Body of pancreas (tissue), 4 donors: Measurements from ENCODE around the gene CNTRL.
"Not testable (repeated sequence)": the region's sequence is repeated elsewhere in the genome, so short reads cannot be mapped to it uniquely, and the experiment has no call there.

Experiments used
- POLR2A ChIP-seq, 3 donors: fragments of 450-650 bp; IDR thresholded peaks; one replicate each; pipeline ENCODE4 v1.6.1; 2016; ENCODE audit warnings: antibody characterized with exemption in 3 of 3, mild to moderate bottlenecking in 2 of 3
- TF ChIP-seq, protein P1 (sequence below), 7 experiments: fragments of 450-650 bp in 4 of 7; fragments of 200-600 bp in 3 of 7; sonication (generic) in 3 of 7; IDR thresholded peaks; one replicate each; pipeline ENCODE4 v1.5.1; 2016 to 2019; ENCODE audit warnings: antibody characterized with exemption in 7 of 7

GRCh38 chr9:121179373-121179721 is 104.6 kb downstream of the CNTRL start:
- TF ChIP-seq POLR2A (IDR thresholded peaks at IDR 0.05): not testable (repeated sequence)
- TF ChIP-seq, protein P1, sequence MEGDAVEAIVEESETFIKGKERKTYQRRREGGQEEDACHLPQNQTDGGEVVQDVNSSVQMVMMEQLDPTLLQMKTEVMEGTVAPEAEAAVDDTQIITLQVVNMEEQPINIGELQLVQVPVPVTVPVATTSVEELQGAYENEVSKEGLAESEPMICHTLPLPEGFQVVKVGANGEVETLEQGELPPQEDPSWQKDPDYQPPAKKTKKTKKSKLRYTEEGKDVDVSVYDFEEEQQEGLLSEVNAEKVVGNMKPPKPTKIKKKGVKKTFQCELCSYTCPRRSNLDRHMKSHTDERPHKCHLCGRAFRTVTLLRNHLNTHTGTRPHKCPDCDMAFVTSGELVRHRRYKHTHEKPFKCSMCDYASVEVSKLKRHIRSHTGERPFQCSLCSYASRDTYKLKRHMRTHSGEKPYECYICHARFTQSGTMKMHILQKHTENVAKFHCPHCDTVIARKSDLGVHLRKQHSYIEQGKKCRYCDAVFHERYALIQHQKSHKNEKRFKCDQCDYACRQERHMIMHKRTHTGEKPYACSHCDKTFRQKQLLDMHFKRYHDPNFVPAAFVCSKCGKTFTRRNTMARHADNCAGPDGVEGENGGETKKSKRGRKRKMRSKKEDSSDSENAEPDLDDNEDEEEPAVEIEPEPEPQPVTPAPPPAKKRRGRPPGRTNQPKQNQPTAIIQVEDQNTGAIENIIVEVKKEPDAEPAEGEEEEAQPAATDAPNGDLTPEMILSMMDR (IDR thresholded peaks at IDR 0.05): not testable (repeated sequence)
